ENCODE data around the gene MAEA. TPM values are rescaled to one million over a fixed set of nuclear protein-coding genes. Genes with fewer than 3 reads are reported as not detected.

The MAEA gene
- polyA plus RNA-seq, 3 donors = 34.3 to 83.5 (median 37.7) TPM

DNA sequence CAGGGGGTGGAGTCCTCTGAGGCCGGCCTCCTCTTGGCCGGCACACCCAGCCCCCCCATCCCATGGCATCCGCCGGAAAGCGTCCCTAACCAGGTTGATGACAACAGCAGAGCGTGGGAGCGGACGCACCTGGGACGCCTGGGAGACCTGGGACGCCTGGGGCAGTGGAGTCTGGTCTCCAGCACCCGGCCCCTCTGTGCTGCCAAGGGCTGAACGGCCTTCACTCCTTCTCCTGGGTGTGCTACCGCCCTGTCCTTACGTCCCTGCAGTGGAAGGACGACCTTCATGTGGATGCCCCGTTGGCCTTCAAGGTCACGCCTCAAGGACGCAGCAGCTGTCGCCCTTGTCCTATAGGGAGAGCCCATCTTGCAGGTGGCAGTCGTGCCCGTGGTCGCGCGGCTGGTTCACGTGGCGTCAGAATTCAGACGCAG lies 89.7 kb downstream of the MAEA start:
- TF ChIP-seq, protein P1, sequence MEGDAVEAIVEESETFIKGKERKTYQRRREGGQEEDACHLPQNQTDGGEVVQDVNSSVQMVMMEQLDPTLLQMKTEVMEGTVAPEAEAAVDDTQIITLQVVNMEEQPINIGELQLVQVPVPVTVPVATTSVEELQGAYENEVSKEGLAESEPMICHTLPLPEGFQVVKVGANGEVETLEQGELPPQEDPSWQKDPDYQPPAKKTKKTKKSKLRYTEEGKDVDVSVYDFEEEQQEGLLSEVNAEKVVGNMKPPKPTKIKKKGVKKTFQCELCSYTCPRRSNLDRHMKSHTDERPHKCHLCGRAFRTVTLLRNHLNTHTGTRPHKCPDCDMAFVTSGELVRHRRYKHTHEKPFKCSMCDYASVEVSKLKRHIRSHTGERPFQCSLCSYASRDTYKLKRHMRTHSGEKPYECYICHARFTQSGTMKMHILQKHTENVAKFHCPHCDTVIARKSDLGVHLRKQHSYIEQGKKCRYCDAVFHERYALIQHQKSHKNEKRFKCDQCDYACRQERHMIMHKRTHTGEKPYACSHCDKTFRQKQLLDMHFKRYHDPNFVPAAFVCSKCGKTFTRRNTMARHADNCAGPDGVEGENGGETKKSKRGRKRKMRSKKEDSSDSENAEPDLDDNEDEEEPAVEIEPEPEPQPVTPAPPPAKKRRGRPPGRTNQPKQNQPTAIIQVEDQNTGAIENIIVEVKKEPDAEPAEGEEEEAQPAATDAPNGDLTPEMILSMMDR (IDR thresholded peaks at IDR 0.05) = no peak
- H3K27me3 Mint-ChIP-seq (ENCODE audit: low read depth in 3 of 3) = no peaks in the 10 kb centered on the region
- H3K4me1 ChIP-seq (ENCODE audit: control insufficient read depth in 1 of 2, insufficient read depth in 2 of 2, low read length in 2 of 2) = no peaks in the 10 kb centered on the region
- no peaks in the 10 kb centered on the region for H4K20me1 ChIP-seq (ENCODE audit: insufficient read depth, low read length)
- H3K4me1 Mint-ChIP-seq = no peaks in the 10 kb centered on the region
- H3K27ac ChIP-seq (ENCODE audit: low read depth in 1 of 2, low read length in 2 of 2) = no peak overlapping the region
- H3K4me2 ChIP-seq (replicated peaks; ENCODE audit: extremely low read depth, low read length, poor library complexity, severe bottlenecking) = no peak overlapping the region
- no peak for DNase-seq
- H3K36me3 ChIP-seq (replicated peaks in 1 of 2; ENCODE audit: control insufficient read depth in 1 of 2, insufficient read depth in 2 of 2, low read length in 2 of 2) = peaks cover 29 to 34% of the 10 kb centered on the region in 2 donors
- no peaks in the 10 kb centered on the region for H3K9me3 ChIP-seq (replicated peaks in 1 of 2; ENCODE audit: control insufficient read depth in 1 of 2, insufficient read depth in 1 of 2, low read length in 2 of 2)
- peaks cover 18 to 50% of the 10 kb centered on the region in 2 donors for H3K36me3 Mint-ChIP-seq
- H3K9me3 Mint-ChIP-seq = no peaks in the 10 kb centered on the region
- no peak overlapping the region for H3K27ac Mint-ChIP-seq
- H2AFZ ChIP-seq (ENCODE audit: insufficient read depth, low read depth, low read length, poor library complexity, severe bottlenecking) = no peak overlapping the region
- H3K4me3 ChIP-seq (replicated peaks in 1 of 3; ENCODE audit: low read depth in 2 of 3, low read length in 3 of 3) = no peak overlapping the region
- H3K9ac ChIP-seq (ENCODE audit: insufficient read depth, low read length, poor library complexity, severe bottlenecking) = no peak overlapping the region
- H3K4me3 Mint-ChIP-seq = no peak overlapping the region
- WGBS (ENCODE audit: insufficient coverage) = 98% methylated on average over 17 of the region's 27 CpGs
- intact Hi-C loops (cut with micrococcal nuclease) = no loop called here
- no peaks in the 10 kb centered on the region for H3K27me3 ChIP-seq (ENCODE audit: control insufficient read depth in 2 of 2, insufficient read depth in 2 of 2, low read length in 2 of 2)
- no peaks in the 10 kb centered on the region for H3K79me2 ChIP-seq (ENCODE audit: insufficient read depth, low read length)

GRCh38 chr4:1379801-1380331 lies 90.2 kb downstream of the MAEA start:
- no peak overlapping the region for H3K4me2 ChIP-seq (replicated peaks; ENCODE audit: extremely low read depth, low read length, poor library complexity, severe bottlenecking)
- no peak overlapping the region for H3K27ac ChIP-seq (ENCODE audit: low read depth in 1 of 2, low read length in 2 of 2)
- no peaks in the 10 kb centered on the region for H3K4me1 ChIP-seq (ENCODE audit: control insufficient read depth in 1 of 2, insufficient read depth in 2 of 2, low read length in 2 of 2)
- no peaks in the 10 kb centered on the region for H3K27me3 Mint-ChIP-seq (ENCODE audit: low read depth in 3 of 3)
- WGBS (ENCODE audit: insufficient coverage) = 97% methylated on average over 19 of the region's 31 CpGs
- no peaks in the 10 kb centered on the region for H3K9me3 ChIP-seq (replicated peaks in 1 of 2; ENCODE audit: control insufficient read depth in 1 of 2, insufficient read depth in 1 of 2, low read length in 2 of 2)
- no peaks in the 10 kb centered on the region for H3K9me3 Mint-ChIP-seq
- H3K36me3 ChIP-seq (replicated peaks in 1 of 2; ENCODE audit: control insufficient read depth in 1 of 2, insufficient read depth in 2 of 2, low read length in 2 of 2) = peaks cover 25 to 34% of the 10 kb centered on the region in 2 donors
- H3K4me3 Mint-ChIP-seq = no peak overlapping the region
- peak overlapping the region in 1 of 7 donors; percentile 37 for H3K27ac Mint-ChIP-seq
- peaks cover 20 to 53% of the 10 kb centered on the region in 2 donors for H3K36me3 Mint-ChIP-seq
- intact Hi-C loops (cut with micrococcal nuclease) = no loop called here
- no peaks in the 10 kb centered on the region for H4K20me1 ChIP-seq (ENCODE audit: insufficient read depth, low read length)
- TF ChIP-seq, protein P1 (IDR thresholded peaks at IDR 0.05) = no peak
- no peak overlapping the region for H3K9ac ChIP-seq (ENCODE audit: insufficient read depth, low read length, poor library complexity, severe bottlenecking)
- H3K79me2 ChIP-seq (ENCODE audit: insufficient read depth, low read length) = no peaks in the 10 kb centered on the region
- H3K27me3 ChIP-seq (ENCODE audit: control insufficient read depth in 2 of 2, insufficient read depth in 2 of 2, low read length in 2 of 2) = no peaks in the 10 kb centered on the region
- no peak for DNase-seq
- no peaks in the 10 kb centered on the region for H3K4me1 Mint-ChIP-seq
- no peak overlapping the region for H2AFZ ChIP-seq (ENCODE audit: insufficient read depth, low read depth, low read length, poor library complexity, severe bottlenecking)
- H3K4me3 ChIP-seq (replicated peaks in 1 of 3; ENCODE audit: low read depth in 2 of 3, low read length in 3 of 3) = no peak overlapping the region
